HG03378 (cell line): ENCODE results near the gene TICAM2.

Source experiments
- ATAC-seq: cut with Tn5 transposase; IDR thresholded peaks from one replicate; pipeline ENCODE4 v1.9.1; 2021; ENCODE audit warnings: mild to moderate bottlenecking, moderate library complexity; ENCODE audit not compliant: unreplicated experiment

The TICAM2 gene

DNA sequence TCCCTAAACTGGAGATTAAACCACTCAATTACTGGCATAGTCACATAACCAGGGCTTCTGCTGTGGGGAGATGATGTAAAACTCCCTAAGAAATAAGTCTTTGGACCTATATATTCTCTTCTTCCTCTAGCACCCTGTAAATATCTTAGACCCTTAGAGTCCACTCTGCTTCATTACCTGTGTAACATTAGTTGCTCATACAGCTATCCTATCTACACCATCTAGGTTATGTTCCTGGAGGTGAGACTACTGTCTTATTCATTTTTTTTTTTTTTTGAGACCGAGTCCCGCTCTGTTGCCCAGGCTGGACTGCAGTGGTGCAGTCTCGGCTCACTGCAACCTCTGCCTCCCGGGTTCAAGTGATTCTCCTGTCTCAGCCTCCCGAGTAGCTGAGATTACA is 9.6 kb upstream of the TICAM2 start:
- ATAC-seq, result no peak

DNA sequence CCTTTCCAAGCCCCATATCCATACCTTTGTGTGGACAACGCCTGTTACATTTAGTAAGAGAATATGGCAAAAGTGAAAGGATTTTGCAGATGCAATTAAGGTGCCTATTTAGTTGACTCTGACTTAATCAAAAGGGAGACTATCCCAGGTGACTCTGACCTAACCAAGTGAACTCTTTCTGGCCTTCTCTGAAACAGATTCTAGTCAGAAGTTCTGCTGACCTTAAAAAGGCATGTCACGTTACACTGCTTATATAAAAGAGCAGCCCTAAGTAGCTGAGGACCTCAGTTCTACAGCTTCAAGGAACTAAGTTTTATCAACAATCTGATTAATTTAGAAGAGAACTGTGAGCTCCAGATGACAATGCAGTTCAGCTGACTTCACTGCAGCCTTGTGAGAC is 5.7 kb upstream of the TICAM2 start:
- ATAC-seq, result no peak

DNA sequence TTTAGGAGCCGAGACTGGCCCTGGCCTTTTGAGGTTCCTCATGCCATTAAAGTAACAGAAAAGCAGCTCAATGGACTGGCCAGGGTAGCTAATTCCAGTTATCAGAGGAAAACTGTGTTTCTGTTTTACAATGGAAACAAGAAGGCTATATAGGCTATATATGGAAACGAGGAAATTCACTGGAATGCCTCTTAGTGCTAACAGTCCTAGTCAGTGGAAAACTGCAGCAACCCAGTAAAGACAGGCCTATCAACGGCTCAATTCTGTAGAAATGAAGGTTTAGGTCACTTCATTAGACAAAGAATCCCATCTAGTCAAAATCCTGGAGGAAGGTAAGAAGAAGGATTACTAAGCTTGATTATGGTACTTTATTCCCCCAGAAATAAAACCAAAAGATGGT is 3.2 kb upstream of the TICAM2 start:
- ATAC-seq, result no peak

DNA sequence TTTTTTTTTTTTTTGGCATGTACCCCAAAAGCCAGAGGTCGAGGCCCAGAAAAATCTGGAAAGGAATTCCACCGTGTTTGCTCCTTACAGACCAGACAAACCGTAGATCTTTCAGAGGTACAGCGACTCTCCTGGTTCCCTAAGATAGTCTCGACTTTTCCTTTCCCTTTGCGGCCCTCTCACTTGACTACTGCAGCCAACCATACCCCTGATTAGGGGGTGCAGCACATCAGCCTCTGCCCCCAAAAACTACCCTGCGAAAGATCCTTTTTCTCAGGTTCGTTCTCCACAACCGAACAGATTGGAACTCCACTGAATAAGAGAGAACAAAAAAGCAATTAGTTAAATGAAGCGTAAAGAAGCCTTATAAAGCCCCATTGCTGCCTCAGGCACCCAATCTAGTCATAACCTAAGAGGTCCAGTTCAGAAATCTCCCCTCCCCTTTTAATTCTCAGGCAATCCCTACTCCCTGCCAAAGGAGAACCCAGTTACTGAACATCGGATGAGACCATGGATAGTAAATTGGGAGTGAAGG is 379 bp upstream of the TICAM2 start:
- ATAC-seq, result no peak

DNA sequence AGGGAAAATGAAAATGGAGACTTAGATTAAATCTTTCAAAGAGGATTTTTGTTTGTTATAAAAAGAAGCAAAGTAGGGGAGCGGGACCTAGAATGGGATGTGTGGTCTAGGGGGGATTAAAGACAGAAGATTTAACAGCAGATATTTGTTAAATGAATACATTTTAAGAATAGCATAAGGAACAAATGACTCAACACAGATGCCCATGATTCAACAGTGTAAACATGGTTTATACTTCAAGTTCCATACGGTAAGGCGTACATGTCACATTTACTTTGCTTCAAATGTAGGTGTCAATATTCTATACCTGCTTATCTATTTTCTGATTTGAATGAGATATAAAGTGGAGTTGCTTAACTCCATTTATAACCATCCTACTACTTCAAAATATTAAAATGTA is 1.5 kb downstream of the TICAM2 start:
- ATAC-seq, result no peak

DNA sequence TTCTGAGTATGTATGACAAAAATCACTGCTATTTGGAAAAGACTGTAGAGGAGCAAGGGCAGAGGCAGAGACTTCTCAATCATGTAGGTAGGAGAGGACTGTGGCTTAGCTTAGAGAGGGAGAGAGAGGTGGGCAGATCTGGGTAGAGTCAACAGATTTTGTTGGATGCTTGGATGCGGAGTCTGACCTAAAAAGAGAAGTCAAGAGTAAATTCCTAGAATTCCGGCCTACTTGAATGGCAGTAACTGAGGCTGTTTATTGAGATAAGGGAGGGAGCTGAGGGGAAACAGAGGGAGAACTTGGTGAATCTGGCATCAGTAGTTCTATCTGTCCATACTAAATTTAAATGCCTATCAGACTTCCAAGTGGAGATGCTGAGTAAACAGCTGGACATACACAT is 2.4 kb downstream of the TICAM2 start:
- ATAC-seq, result peak; percentile 10

DNA sequence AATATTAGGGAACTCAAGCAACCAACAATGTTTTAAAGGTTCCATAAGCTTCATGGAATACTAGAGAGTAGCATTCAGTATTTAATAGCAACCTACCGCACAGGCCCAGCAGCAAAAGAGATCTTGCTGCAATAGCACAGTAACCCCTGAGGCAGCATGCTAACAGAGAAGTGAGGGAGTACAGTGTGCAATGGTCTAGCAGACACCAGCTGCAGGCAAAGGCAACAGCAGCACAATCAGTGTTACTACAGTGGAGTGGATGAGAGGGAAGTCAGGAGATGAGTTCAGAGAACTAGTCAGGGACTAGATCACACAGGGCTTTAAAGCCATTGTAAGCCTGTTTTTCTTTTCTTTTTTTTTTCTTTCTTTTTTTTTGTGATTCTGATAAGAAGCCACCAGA is 2.8 kb downstream of the TICAM2 start:
- ATAC-seq, result peak; percentile 58

DNA sequence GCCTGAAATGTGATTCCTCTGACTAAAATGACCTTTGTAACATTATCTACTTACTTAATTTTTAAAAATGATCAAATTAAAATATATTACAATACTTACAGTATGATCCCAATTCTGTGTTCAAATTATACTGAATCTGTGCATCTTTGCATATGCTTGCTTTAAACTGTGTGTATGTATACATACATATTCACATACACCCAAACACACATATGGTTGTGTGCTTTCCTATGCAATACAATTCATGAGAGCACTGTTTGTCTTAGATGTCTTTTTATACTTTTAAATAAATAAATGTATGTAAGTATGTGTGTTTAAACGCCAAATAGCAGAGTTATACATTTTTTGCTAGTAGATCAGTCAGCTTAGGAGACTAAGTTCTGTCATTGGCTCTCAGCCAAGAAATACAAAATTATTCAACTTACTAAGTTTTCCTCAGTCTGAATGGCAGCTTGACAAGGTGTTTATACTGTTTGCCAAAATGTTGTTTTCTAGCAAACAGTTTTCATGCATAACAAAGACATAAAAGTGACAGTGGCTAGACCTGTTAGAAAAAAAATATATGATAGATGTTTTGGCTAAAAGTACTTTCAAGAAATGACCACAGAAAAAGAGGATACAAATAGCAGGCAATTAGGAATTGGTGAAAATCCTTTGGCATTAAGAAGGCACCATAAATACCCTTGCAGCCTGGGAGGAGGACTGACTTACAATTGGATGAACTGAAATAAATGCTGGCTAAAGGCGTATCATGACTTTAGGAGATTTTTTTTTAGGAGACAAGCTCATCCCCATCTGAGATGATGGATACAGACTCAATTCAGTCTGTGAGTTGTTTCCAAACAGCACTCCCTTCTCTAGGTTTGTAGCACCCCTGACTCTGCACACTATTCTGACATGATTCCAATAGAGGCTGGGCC is 7.9 kb downstream of the TICAM2 start:
- no peak for ATAC-seq

DNA sequence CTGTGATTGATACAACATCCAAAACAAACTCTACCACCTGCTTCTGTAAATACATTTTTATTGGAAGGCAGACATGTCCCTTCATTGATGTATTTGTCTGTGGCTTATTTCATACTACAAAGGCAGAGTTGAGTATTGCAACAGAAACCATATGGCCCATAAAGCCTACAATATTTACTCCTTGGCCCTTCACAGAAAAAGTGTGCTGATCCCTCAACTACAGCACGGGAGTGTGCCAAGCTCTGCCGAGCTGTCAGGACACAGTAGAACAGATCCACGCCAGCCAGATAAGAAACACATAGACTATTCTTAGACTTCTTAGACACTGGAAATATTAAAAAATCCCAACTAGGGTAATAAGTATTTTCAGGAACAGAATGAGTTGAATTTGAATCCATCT is 13.2 kb downstream of the TICAM2 start:
- ATAC-seq, result no peak

DNA sequence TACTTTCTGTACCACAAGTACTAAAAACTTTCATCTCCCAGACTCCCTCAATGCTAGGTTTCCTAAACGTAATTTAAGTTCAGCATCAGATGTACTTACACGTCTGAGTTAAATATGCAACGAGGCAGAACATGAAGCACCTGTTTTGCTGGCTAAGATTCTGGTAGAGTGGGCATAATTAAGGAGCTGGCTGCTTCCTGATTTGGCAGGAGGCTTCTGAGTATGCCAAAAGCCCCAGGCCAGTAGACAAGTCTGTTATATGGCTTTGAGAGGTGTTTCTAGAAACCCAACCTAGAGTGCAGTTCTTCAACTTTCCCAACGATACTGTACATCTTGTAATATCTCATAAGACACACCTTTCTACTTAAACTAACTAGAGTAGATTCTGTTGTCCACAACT is 13.6 kb downstream of the TICAM2 start:
- ATAC-seq, result no peak

DNA sequence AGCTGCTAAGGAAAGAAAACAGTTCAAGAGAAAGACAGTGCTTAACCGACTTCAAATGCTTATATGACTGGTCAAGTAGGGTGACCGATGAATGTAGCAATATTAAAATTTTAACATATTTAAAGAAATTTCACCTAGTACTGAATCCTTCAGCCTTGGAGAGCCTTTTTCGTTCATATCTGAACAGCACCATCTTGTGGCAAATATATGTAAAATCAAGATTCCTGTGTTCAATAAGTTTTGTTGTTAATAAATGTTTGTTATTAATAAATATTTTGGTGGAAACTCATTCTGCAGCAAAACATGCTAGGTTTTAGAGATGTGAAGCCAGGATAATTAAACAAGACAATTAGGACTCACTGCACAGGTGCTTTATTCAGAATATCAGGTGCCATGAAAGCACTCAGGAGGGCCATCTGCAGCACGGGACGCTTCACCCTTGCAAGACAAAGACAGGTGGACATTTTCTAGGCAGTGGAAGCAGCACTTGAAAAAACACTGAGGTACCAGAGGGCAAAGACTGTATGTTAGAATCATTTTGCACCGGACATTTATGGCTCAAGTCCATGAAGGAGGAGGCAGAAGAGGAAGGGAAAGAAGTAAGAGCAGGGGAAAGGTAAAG is 15.6 kb downstream of the TICAM2 start:
- no peak for ATAC-seq

DNA sequence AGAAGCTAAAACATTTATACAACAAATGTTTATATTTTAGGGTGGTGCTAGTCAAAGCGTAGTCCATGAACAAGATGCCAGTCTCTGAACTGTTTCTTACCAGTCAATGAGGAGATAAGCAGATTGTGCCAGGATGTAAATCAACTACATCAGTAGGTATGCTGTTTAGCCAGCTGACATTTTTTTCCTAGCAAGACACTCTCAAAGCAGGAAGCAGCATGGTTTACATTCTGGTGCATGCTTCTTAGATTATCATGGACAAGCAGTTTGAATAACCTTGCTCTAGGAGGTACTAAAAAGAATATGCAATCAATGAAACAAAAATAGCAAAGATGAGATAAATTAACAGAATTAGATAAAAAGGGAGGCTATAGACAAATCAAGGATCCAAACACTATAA is 17.0 kb downstream of the TICAM2 start:
- no peak for ATAC-seq

DNA sequence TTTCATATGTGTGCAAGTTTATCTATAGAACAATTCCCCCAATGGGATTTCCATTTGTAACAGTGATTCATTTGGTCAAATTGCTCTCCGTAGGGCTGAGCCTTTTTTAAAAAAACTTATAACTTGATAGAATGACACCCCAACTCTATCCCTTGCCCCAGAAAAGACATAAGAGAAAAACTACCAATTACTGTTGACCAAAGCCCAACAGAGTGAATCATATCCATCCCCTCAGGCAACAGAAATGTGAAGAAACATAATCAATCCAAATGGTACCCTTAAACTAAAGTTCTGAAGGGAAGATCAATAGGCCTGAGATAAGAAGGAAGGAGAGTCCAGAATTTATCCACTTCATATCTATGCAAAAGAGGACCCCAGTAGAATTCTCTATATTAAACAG is 17.8 kb downstream of the TICAM2 start:
- no peak for ATAC-seq

DNA sequence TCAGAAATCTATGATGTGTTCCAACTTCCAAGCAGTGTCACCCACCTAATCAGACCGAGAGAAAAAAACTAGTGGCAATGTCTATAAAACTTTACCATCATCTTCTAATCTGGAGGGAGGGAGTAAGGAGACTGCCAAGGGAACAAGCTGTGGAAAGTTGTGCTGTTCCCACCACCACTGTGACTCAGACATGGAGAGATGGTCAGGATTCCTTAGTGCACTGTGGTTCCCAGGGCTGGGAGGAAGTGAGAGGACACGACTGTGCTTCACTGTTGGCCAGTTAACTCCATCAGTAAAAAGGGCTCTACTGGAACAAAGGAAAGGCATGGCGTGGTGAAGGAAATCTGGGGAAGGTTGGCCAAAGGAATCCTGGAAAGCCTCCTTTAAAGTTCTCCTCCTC is 18.8 kb downstream of the TICAM2 start:
- ATAC-seq, result no peak

DNA sequence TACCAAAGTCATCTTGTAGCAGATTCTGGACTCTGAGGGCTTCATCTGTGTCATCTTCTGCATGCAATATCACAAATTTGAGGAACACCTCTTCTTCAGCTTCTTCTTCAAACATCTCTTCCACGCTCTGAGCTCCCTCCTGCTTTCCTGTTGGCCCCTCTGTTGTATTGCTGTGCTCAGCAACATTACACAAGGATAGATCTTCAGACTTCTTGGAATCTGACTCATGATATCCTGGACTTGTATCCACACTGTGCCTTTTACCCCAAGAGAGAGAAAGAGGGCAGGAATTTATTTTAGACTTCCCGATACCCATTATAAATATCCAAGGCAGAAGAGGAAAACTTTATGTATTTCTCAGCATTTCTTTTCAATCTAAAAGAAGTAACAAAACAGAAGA is 21.3 kb downstream of the TICAM2 start:
- no peak for ATAC-seq

DNA sequence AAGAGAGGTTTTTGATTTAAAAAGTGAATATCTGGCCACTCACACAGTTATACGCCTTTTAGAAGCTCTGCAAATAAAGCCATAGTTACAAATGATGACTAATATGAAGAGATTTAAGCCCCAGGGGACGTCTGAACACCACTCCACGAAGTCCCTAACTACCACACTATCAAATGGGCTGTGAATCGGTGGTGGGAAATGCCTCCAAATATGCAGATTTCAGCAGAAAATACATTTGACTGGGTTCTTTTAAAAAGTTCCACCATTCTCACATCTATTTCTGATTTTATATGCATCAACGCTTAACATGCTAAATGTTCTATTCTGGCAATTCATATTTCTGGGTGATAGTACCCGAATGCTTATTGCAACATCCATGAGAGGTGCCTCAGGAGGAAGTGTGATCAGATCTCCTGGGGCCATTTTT is 22.5 kb downstream of the TICAM2 start:
- ATAC-seq, result peak; percentile 73

DNA sequence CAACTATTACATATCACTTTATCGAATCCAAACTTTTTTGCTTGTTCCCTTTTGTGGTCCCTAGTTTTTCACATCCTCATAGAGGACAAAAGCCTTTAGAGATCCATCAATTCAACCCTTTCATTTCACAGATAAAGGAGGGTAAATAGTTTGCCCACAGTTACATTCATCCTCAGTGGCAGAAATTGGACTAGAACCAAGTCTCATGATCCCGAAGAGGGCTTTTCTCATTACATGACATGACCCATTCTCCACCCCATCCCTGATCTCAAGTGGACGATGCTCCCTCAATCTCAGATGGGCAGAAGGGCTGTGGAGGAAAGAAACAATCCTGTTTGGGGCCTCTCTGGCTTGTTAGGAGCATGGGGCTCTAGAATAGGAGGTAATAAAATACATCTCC is 23.1 kb downstream of the TICAM2 start:
- ATAC-seq, result peak; percentile 4

DNA sequence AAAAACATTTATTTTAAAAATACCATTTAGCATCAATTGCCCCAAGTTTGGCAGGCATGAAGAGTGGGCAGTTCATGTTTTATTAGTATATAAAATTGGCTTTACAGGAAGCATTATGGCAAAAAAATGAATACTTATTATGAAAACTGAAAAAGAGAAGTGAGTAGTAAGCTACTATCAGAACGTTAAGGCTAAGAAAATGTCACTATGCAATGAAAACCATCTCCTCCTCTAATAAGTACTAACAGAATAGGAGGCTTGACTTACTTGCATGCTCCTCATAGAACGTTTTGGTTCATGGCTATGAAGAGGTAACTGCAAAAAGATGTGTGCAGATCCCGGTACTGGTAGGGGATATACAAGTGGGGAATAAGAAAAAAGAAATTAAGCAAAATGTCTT is 23.6 kb downstream of the TICAM2 start:
- peak; percentile 54 for ATAC-seq

DNA sequence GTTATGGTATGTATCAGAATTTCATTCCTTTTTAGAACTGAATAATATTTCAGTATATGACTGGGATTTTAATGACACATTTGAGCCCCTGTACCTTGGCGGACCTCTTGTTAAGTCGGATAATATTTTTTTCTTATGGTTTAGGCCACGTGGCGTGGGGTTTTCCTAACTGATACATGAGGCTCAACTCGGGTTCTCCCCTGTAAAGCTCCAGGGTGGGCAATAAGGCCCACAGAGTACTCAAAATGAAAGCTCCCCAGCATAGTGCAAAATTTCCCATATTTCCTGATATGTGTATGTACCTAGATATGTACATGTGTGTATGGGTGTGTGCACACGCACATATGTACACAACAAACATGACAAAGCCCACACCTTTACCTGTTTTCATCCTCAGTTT is 24.5 kb downstream of the TICAM2 start:
- ATAC-seq, result peak; percentile 24

DNA sequence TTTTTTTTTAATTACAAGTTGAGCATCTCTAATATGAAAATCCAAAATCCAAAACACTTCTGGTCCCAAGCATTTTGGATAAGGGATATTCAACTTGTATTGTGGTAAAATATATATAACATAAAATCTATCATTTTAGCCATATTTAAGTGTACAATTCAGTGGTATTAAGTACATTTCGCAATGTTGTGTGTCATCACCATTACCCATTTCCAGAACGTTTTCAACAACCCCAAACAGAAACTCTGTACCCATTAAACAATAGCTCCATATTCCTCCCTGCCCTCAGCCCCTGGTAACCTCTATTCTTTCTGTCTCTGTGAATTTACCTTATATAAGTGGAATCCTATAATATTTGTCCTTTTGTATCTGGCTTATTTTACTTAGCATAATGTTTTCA is 24.9 kb downstream of the TICAM2 start:
- no peak for ATAC-seq

DNA sequence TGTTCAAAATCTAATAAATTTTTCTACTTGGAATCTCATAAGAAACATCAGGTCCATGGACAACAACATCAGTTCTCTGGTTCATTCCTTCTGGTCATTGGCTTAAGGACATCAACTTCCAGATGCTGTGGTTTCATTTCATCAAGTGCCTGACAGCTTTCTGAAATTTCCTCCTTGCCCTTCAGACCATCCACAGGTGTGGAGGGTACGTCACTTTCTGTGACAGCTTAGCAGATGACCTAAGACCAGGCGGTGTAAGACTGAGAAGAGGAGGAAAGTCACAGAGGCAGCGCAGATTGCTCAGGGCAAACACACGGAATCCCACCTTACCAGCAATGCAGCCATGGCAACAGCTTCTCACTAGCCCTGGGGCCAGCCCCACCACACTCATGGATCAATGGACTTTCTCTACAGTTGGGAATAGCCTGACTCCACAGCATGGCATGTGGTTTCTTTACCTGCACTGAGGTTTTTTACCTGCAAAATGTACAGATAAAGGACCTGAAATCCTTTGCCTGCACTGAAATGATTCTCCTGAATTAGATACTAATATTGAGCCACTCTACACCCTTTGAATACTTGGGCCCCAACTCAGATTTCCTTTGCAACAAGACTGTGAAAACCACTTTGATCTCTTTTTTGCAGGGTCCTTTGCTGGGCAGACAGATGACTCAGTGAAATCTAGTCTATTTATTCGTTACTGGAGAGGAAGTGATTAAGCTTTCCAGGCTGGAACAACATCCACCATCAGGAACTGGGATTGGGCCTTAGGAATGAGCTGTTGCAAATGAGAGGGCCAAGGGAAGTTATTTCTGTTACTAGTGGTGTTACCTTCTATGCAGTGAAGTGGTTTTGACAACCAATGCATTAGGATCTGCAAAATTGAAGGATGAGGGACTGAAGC is 26.9 kb downstream of the TICAM2 start:
- no peak for ATAC-seq
